Activated CD4-positive, alpha-beta memory T cell treated with anti-CD3 and anti-CD28 coated beads, Interleukin-2, amount 10 ng/mL, durations not matched to agents 7 days and 5 days (primary cell): ENCODE data around the gene FYTTD1. TPM values are rescaled to one million over a fixed set of nuclear protein-coding genes. Genes with fewer than 3 reads are reported as not detected.

Experiments used
- CTCF ChIA-PET: fragments of 350-600 bp; sonication (Branson Sonifier 250); formaldehyde crosslinking; loops from one replicate; lab custom pipeline; 2021; ENCODE audit warnings: antibody characterized with exemption, inconsistent platforms; lab: Charles Lee
- POLR2A ChIA-PET: fragments of 350-600 bp; sonication (Branson Sonifier 250); formaldehyde crosslinking; loops from one replicate; lab custom pipeline; 2021; ENCODE audit warnings: antibody characterized with exemption; lab: Charles Lee
- DNase-seq: peaks from one replicate; pipeline ENCODE4 v3.0.0-alpha.2; 2020
- H3K27ac Mint-ChIP-seq: one replicate; pipeline ENCODE4 v1.8.0; 2021; ENCODE audit warnings: mild to moderate bottlenecking, mixed read lengths
- H3K27me3 Mint-ChIP-seq: one replicate; pipeline ENCODE4 v1.8.0; 2021; ENCODE audit warnings: mixed read lengths
- H3K36me3 Mint-ChIP-seq: one replicate; pipeline ENCODE4 v1.8.0; 2021; ENCODE audit warnings: low read depth, mixed read lengths
- H3K4me1 Mint-ChIP-seq: one replicate; pipeline ENCODE4 v1.8.0; 2021; ENCODE audit warnings: mixed read lengths
- H3K4me3 Mint-ChIP-seq: one replicate; pipeline ENCODE4 v1.8.0; 2021; ENCODE audit warnings: mild to moderate bottlenecking, mixed read lengths
- H3K9me3 Mint-ChIP-seq: one replicate; pipeline ENCODE4 v1.8.0; 2021; ENCODE audit warnings: mixed read lengths
- total RNA-seq, 2 experiments: library from RNA; stranded (reverse); gene quantifications; one replicate each; pipeline ENCODE4 v1.2.3, GENCODE V29; 2021

FYTTD1 gene
- total RNA-seq, 2 experiments from 2014 or later: 41.7 to 45.1 TPM

DNA sequence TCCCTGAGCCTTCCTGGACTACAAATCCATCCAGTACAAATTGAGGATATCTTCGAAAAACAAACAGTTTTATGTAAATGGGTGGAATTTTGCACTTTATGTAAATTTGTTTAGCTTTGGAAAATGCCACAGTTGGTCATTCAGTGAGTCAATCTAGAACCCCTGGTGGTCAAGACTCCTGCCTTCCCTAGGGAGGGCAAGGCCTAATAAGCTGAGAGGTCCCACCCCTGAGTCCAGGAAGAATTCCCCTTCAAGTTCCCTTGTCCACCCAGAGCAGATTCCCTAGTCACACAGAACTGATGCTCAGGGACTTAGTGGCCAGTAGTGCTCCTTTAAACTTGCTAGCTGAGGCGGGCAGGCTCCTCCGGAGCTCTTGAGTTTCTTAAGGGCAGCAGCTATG is 6.9 kb upstream of the FYTTD1 start:
- Mint-ChIP-seq H3K4me1 (peaks cover 6% of the 10 kb centered on the region), H3K27ac (no peak overlapping the region), H3K27me3 (no peaks in the 10 kb centered on the region), H3K36me3 (no peaks in the 10 kb centered on the region), H3K4me3 (no peak overlapping the region), H3K9me3 (no peaks in the 10 kb centered on the region)
- DNase-seq: no peak
- ChIA-PET POLR2A (no interaction called here), CTCF (interaction anchor here (1.0 to 1.3 kb wide), 3 partner anchors 19 to 233 kb away, joined by 3 read pairs; no protein-coding TSS in a partner anchor)

DNA sequence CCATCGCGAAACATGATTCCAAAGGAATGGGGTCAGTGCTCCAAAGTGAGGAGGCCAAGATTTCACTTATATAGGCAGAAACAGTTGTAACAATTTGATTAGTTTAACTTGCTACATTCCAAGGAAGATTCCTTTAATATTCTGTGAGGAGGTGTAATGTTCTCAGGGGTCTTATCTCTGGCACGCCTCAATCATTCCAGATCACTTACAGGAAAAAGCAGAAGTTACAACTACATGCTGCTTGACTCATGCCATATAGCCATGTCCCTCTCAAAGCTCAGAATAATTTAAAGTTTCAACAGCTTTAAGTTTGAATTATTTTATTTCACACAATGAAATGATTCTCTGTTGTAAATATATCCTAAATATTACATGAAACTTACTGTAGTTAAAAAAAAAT is 3.5 kb upstream of the FYTTD1 start:
- Mint-ChIP-seq H3K4me1 (peaks cover 14% of the 10 kb centered on the region), H3K9me3 (no peaks in the 10 kb centered on the region), H3K36me3 (no peaks in the 10 kb centered on the region), H3K27me3 (no peaks in the 10 kb centered on the region), H3K27ac (no peak overlapping the region), H3K4me3 (no peak overlapping the region)
- CTCF ChIA-PET: interaction anchor here (0.8 kb wide), 1 partner anchor 159 kb away, joined by 3 read pairs; no protein-coding TSS in a partner anchor
- POLR2A ChIA-PET: interaction anchor here (2.4 kb wide), 1 partner anchor 10 kb away, joined by 12 read pairs; the partner anchor contains the start of gene RUBCN
- no peak for DNase-seq

DNA sequence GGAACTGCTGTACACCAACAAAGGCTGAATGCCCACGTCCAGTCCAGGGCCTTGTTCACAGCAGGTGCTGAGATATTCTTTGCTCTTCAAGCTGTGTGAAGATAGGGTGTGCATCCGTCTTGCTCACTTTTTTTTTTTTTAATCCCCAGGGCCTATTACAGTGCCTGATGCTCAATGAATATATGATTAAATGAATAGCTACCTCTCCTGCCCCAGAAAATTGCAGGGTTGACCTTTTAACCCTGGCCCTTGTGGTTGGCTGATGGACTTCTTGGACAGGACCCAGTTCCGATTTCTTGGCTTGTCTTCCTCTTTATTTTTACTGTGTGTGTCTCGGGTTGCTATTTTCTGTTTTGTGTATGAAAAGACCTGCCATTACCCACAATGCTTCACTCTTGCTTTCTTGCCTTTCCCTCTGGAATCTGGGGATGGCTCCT is 2.9 kb upstream of the FYTTD1 start:
- Mint-ChIP-seq H3K27me3 (no peaks in the 10 kb centered on the region), H3K4me3 (no peak overlapping the region), H3K36me3 (no peaks in the 10 kb centered on the region), H3K4me1 (peaks cover 18% of the 10 kb centered on the region), H3K27ac (no peak overlapping the region), H3K9me3 (no peaks in the 10 kb centered on the region)
- no peak for DNase-seq
- ChIA-PET POLR2A (interaction anchor here (2.4 kb wide), 1 partner anchor 11 kb away, joined by 12 read pairs; the partner anchor contains the start of gene RUBCN), CTCF (interaction anchor here (0.8 kb wide), 1 partner anchor 159 kb away, joined by 3 read pairs; no protein-coding TSS in a partner anchor)

DNA sequence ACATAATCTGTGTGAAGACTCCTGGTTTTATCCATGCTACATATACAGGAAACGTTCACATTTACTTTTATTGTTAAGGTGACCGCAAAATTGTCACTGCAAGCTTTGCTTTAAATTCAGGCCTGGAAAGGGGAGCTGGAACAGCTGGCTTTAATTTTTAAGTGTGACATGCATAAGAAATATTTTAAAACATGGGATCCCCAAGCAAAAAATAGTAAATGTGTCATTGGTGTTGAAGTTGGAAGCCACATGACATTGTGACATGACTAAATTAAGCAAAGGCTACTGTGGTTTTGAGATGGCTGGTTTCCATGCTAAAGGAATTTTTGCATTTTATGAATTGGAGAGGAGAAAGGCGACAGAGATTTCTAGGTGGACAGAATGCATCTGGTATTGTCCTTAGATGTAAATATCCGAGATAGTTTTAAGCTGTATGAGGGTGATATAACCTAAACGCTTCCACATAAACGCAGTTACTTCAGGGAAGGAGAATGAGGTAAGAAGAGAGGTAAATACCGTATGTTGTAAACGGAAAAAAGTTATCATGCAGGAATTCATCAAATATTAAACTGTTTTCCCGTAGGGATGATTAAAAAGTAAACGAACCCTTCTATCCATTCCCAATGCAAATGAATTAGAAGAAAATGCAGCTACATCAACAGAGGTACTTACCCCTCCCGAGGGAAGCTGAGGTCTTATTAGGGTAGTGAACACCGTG is 927 bp upstream of the FYTTD1 start:
- Mint-ChIP-seq H3K9me3 (no peaks in the 10 kb centered on the region), H3K4me3 (peak overlapping the region; percentile 82), H3K27ac (peak overlapping the region; percentile 84), H3K36me3 (no peaks in the 10 kb centered on the region), H3K27me3 (no peaks in the 10 kb centered on the region), H3K4me1 (peaks cover 31% of the 10 kb centered on the region)
- POLR2A ChIA-PET: interaction anchor here (0.8 to 2.4 kb wide), 5 partner anchors 12 to 156 kb away, joined by 3 to 24 read pairs (median 4); partner anchors contain the start of genes LRCH3 and RUBCN
- DNase-seq: no peak
- CTCF ChIA-PET: interaction anchor here (0.7 to 1.6 kb wide), 4 partner anchors 41 to 150 kb away, joined by 4 to 7 read pairs (median 4); partner anchors contain the start of gene LRCH3

DNA sequence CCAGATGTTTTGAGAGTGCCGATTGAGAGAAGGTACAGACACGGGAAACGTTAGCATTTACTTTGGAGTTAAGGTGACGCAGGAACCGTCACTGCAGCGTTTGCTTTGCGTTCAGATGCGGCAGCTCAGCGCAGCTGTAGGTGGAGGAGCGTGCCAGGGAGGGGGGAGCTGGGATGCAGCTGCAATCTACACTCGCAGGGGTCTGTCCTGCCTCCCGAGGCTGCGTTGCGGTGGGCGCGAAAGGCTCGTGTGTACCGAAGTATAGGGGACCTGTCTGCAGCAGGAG is 425 bp upstream of the FYTTD1 start:
- POLR2A ChIA-PET: interaction anchor here (0.8 to 2.4 kb wide), 5 partner anchors 13 to 156 kb away, joined by 3 to 24 read pairs (median 4); partner anchors contain the start of genes LRCH3 and RUBCN
- CTCF ChIA-PET: interaction anchor here (0.7 to 1.6 kb wide), 4 partner anchors 40 to 150 kb away, joined by 4 to 7 read pairs (median 4); partner anchors contain the start of gene LRCH3
- H3K27me3 Mint-ChIP-seq: no peaks in the 10 kb centered on the region
- H3K9me3 Mint-ChIP-seq: no peaks in the 10 kb centered on the region
- H3K36me3 Mint-ChIP-seq: no peaks in the 10 kb centered on the region
- peaks cover 35% of the 10 kb centered on the region for H3K4me1 Mint-ChIP-seq
- peak overlapping the region; percentile 82 for H3K4me3 Mint-ChIP-seq
- peak; percentile 65 for DNase-seq
- H3K27ac Mint-ChIP-seq: peak overlapping the region; percentile 84

DNA sequence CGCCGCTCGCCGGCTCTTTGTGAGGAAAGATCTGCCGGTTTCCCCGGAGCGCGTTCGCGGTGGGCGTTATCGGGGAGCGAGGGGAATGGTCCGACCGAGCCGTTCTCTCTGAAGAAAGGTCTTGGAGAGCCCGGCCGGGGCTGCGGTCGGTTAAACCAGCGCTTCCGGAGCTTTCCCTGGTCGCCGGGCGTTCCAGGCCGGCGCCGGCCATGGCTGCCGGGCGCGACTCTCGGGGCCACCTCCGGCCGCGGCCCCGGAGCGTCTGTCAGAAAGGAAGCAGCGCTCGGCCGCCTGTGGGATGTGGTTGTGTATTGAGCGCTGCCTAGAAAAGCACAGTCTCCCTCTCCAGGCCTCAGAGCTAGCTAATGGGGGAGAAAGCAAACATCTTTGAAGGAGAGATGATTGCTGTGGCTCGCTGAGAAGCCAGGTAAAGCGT is 731 bp downstream of the FYTTD1 start:
- H3K4me1 Mint-ChIP-seq: peaks cover 38% of the 10 kb centered on the region
- no peaks in the 10 kb centered on the region for H3K9me3 Mint-ChIP-seq
- ChIA-PET CTCF (interaction anchor here (0.5 to 1.6 kb wide), 3 partner anchors 41 to 192 kb away, joined by 3 to 4 read pairs (median 3); partner anchors contain the start of gene LRCH3), POLR2A (interaction anchor here (0.7 to 2.0 kb wide), 8 partner anchors 14 to 140 kb away, joined by 3 to 20 read pairs (median 5); partner anchors contain the start of genes LRCH3 and RUBCN)
- H3K36me3 Mint-ChIP-seq: no peaks in the 10 kb centered on the region
- H3K27me3 Mint-ChIP-seq: no peaks in the 10 kb centered on the region
- peak overlapping the region; percentile 77 for H3K27ac Mint-ChIP-seq
- H3K4me3 Mint-ChIP-seq: peak overlapping the region; percentile 94
- DNase-seq: peak; percentile 76

DNA sequence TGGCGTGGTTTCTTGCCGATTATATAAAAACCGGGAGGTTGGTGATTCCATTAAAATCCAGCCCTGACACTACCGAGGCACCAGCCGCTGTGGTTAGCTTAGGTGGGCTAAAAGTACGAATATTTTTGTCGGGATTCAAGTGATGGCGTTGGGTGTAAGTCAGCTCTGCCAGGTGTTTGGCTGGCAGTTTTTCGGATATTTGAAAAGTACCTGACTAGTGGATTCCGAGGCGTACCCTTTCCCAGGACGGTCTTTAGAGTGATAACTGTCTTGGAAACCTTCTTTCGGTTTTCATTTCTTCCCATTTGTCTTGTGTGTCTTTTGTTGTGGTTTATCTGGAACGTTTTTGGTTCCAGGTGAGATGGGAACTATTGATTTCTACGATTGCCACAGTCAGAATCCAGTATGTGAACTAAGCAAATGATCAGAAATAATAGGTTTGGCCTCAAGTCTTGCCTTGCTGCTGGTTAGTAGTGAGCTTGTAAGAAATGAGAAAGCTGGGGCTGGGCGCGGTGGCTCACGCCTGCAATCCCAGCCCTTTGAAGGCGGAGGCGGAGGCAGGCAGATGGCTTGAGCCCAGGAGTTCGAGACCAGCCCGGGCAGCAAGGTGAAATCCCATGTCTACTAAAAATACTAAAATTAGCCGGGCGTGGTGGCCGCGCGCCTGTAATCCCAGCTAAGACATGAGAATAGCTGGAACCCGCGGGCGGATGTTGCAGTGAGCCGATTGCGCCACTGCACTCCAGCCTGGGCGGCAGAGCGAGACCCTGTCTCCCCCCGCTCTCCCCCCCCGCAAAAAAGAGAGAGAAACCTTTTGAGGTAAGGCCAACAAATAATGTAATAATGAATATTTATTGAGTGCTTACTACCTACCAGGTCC is 1.4 kb downstream of the FYTTD1 start:
- Mint-ChIP-seq H3K27me3 (no peaks in the 10 kb centered on the region), H3K36me3 (peaks cover 2% of the 10 kb centered on the region), H3K4me1 (peaks cover 41% of the 10 kb centered on the region), H3K9me3 (no peaks in the 10 kb centered on the region), H3K4me3 (peak overlapping the region; percentile 94), H3K27ac (peak overlapping the region; percentile 77)
- ChIA-PET CTCF (interaction anchor here (1.1 to 1.6 kb wide), 2 partner anchors 152 to 191 kb away, joined by 3 to 4 read pairs; no protein-coding TSS in a partner anchor), POLR2A (interaction anchor here (0.7 to 2.0 kb wide), 9 partner anchors 15 to 140 kb away, joined by 3 to 20 read pairs (median 5); partner anchors contain the start of genes LRCH3 and RUBCN)
- DNase-seq: peak; percentile 39

DNA sequence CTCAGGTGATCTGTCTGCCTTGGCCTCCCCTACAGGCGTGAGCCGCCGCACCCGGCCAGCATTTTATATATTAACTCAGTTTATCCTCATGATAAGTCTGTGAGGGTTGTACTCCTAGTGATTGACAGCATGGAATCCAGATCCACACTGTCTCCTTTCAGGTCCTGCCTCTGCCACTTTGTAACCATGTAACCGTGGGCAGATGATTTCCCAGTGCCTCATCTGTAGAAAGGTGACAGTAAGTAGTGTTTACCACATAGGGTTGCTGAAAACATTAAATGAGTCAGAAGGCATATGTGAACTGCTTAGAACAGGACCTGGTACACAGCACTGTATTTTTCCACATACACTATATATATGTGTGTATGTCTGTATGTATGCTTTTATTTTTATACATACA is 2.4 kb downstream of the FYTTD1 start:
- DNase-seq: no peak

DNA sequence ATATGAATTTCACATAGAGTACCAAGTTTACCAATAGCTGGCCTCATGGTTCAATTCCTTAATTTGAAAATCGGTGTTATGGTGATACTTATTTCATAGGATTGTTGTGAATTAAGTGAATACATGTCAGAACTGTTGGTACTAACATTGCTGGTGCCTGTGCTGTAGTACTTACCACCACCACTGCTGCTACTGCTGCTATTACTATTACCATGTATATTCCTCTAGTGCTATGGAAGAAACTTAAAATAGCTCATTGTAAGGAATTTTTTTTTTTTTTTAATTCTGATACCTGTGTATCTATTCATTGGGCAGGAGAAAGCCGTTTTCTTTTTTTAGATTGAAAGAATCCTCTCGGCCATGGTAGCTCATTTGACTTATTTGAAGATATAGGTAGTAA is 3.6 kb downstream of the FYTTD1 start:
- Mint-ChIP-seq H3K36me3 (peaks cover 14% of the 10 kb centered on the region), H3K9me3 (no peaks in the 10 kb centered on the region), H3K4me1 (peaks cover 43% of the 10 kb centered on the region), H3K27ac (no peak overlapping the region), H3K27me3 (no peaks in the 10 kb centered on the region), H3K4me3 (no peak overlapping the region)
- ChIA-PET CTCF (interaction anchor here (0.8 to 1.2 kb wide), 2 partner anchors 9 to 17 kb away, joined by 3 read pairs; no protein-coding TSS in a partner anchor), POLR2A (interaction anchor here (1.5 kb wide), 1 partner anchor 38 kb away, joined by 4 read pairs; the partner anchor contains the start of gene LRCH3)
- no peak for DNase-seq

More for the DNA sequence above, 2.4 kb downstream of the FYTTD1 start:
- peak overlapping the region; percentile 70 for H3K4me3 Mint-ChIP-seq
- H3K27me3 Mint-ChIP-seq: no peaks in the 10 kb centered on the region
- peaks cover 10% of the 10 kb centered on the region for H3K36me3 Mint-ChIP-seq
- H3K9me3 Mint-ChIP-seq: no peaks in the 10 kb centered on the region
- H3K27ac Mint-ChIP-seq: no peak overlapping the region
- ChIA-PET CTCF (no interaction called here), POLR2A (no interaction called here)
- peaks cover 43% of the 10 kb centered on the region for H3K4me1 Mint-ChIP-seq

DNA sequence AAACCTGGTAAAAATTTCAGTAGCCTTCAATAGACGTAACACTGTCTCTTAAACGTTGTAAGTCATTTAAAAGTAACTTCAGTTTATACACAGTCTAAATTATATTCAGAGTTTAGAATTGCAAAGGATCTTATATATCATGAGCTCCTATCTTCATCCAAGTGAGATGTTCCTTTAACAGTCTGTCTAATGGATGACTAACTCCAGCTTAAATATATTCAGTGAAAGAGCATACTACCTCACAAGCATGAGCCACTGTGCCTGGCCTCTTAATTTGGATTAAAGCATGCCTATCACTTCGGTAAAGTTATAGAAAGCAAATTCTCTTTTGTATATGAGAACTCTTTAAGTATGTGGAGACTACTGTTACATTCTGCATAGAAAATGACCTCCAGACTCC is 7.0 kb downstream of the FYTTD1 start:
- peaks cover 25% of the 10 kb centered on the region for H3K4me1 Mint-ChIP-seq
- peaks cover 14% of the 10 kb centered on the region for H3K36me3 Mint-ChIP-seq
- ChIA-PET CTCF (interaction anchor here (0.7 kb wide), 1 partner anchor 20 kb away, joined by 3 read pairs; no protein-coding TSS in a partner anchor), POLR2A (interaction anchor here (0.6 to 1.6 kb wide), 2 partner anchors 35 to 1026 kb away, joined by 3 to 7 read pairs; partner anchors contain the start of gene LRCH3)
- no peak for DNase-seq
- H3K27me3 Mint-ChIP-seq: no peaks in the 10 kb centered on the region
- H3K27ac Mint-ChIP-seq: no peak overlapping the region
- no peak overlapping the region for H3K4me3 Mint-ChIP-seq
- H3K9me3 Mint-ChIP-seq: no peaks in the 10 kb centered on the region

DNA sequence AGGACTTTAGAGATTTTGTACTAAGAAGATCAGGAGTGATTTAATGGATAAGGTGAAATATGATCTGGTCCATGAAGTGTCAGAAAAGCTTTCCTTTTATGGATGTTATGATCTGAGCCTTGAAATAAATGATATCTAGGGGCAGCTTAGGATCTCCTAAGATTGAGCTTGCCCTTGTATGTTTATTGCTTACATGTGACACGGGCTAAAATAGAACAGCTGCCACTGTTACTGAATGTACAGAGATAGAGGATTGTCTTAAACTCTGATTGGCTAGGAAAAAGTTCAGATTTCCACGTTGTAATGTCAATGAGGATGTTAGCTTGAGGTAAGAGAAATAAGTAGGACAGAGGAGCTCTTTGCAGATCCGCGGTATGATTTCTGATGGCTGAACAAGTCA is 8.8 kb downstream of the FYTTD1 start:
- CTCF ChIA-PET: no interaction called here
- no peak for DNase-seq
- Mint-ChIP-seq H3K4me3 (no peak overlapping the region), H3K36me3 (peaks cover 17% of the 10 kb centered on the region), H3K27me3 (no peaks in the 10 kb centered on the region), H3K27ac (no peak overlapping the region), H3K4me1 (peaks cover 12% of the 10 kb centered on the region), H3K9me3 (no peaks in the 10 kb centered on the region)
- POLR2A ChIA-PET: no interaction called here

DNA sequence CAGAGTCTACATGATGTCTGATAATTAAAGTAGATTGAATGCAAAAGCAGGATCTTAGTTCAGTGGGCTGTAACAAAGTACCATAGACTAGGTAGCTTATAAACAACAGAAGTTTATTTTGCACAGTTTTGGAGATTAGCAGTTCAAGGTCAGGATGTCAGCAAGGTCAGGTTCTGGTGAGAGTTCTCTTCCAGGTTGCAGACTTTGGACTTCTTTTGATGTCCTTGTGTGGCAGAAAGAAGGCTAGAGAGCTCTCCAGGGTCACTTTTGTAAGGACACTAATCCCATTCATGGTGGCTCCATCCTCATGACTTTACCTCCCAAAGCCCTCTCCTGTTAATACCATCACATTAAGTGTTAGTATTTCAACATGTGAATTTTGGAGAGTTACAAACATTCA is 12.1 kb downstream of the FYTTD1 start:
- POLR2A ChIA-PET: no interaction called here
- CTCF ChIA-PET: interaction anchor here (1.2 kb wide), 1 partner anchor 8 kb away, joined by 3 read pairs; no protein-coding TSS in a partner anchor
- DNase-seq: no peak
- Mint-ChIP-seq H3K36me3 (peaks cover 21% of the 10 kb centered on the region), H3K9me3 (no peaks in the 10 kb centered on the region), H3K27ac (no peak overlapping the region), H3K27me3 (no peaks in the 10 kb centered on the region), H3K4me3 (no peak overlapping the region), H3K4me1 (no peaks in the 10 kb centered on the region)
